ENCODE measurements around the gene GPR108.

DNA sequence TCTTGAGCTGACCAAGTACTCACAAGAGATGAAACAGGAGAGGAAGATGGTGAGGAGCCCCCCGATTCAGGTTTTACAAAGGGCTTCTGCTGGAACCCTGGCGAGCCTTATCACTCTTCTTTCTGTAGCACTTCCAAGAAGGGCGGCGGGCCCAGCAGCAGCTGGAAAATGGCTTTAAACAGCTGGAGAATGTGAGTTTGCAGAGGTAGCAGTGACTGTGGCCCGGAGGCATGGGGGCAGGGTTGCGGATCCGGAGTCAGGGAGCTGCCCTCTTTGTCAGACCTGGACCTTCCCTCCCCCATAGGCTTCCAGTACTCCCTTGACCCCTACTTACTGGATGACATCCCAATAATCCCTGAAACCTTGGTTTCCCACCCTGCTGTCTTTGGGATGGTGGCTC lies 5.7 kb upstream of the GPR108 start:
- TF ChIP-seq CTCF (IDR thresholded peaks at IDR 0.05) (no peak), POLR2AphosphoS5 (IDR thresholded peaks at IDR 0.05) (no peak), POLR2A (IDR thresholded peaks at IDR 0.05; ENCODE audit: low read depth) (no peak), EP300 (IDR thresholded peaks at IDR 0.05) (no peak)
